SU-DHL-6 (cell line): ENCODE measurements around the gene PTPRN2.

Experiments used
- H2AFZ ChIP-seq: fragments of 200-600 bp; sonication (generic); 2 replicates; pipeline ENCODE4 v1.6.1; 2014; ENCODE audit warnings: low read depth, mild to moderate bottlenecking, moderate library complexity, mixed read lengths, antibody characterized with exemption, low read length; ENCODE audit not compliant: severe bottlenecking
- H3F3A ChIP-seq: fragments of 200-600 bp; shearing (Covaris generic); 2 replicates; pipeline ENCODE4 v1.6.0; 2016; ENCODE audit warnings: antibody characterized with exemption, mild to moderate bottlenecking; ENCODE audit not compliant: insufficient read depth
- H3K27ac ChIP-seq: fragments of 200-600 bp; sonication (generic); 2 replicates; pipeline ENCODE4 v1.5.1; 2016; ENCODE audit warnings: low read depth, mild to moderate bottlenecking, low read length, moderate library complexity, mixed read lengths
- H3K27me3 ChIP-seq: fragments of 200-600 bp; sonication (generic), shearing (Covaris generic); 2 replicates; pipeline ENCODE4 v1.6.0; 2014; ENCODE audit warnings: mild to moderate bottlenecking, low read length
- H3K36me3 ChIP-seq: fragments of 200-600 bp; sonication (generic); 2 replicates; pipeline ENCODE4 v1.6.1; 2014; ENCODE audit warnings: mild to moderate bottlenecking, low read length, mixed read lengths
- H3K4me2 ChIP-seq: fragments of 300-600, 200-600 bp; shearing (Covaris generic), sonication (generic); 2 replicates; pipeline ENCODE4 v1.6.0; 2014; ENCODE audit warnings: low read length, low read depth, mild to moderate bottlenecking; ENCODE audit not compliant: poor library complexity, severe bottlenecking
- H3K4me3 ChIP-seq: fragments of 200-600 bp; sonication (generic); 2 replicates; pipeline ENCODE4 v1.5.1; 2014; ENCODE audit warnings: antibody characterized with exemption, low read length, mild to moderate bottlenecking, mixed read lengths; ENCODE audit not compliant: insufficient read depth, poor library complexity, severe bottlenecking
- H3K79me2 ChIP-seq: fragments of 200-600 bp; sonication (generic); 2 replicates; pipeline ENCODE4 v1.6.1; 2014; ENCODE audit warnings: mild to moderate bottlenecking, low read length, moderate library complexity; ENCODE audit not compliant: insufficient read depth
- H3K9ac ChIP-seq: fragments of 200-600 bp; sonication (generic); 2 replicates; pipeline ENCODE4 v1.7.0; 2014; ENCODE audit warnings: mild to moderate bottlenecking, low read length
- H3K9me2 ChIP-seq: fragments of 200-600 bp; sonication (generic); replicated peaks from 2 replicates; pipeline ENCODE4 v1.6.1; 2014; ENCODE audit warnings: low read length; ENCODE audit not compliant: insufficient read depth
- H3K9me3 ChIP-seq: fragments of 200-600 bp; sonication (generic); 2 replicates; pipeline ENCODE4 v1.6.1; 2014; ENCODE audit warnings: low read length, mixed read lengths; ENCODE audit not compliant: insufficient read depth
- H4K20me1 ChIP-seq: fragments of 200-600 bp; sonication (generic); 2 replicates; pipeline ENCODE4 v1.6.1; 2014; ENCODE audit warnings: low read depth, mild to moderate bottlenecking, antibody characterized with exemption, low read length, moderate library complexity, mixed read lengths
- CTCF ChIP-seq: fragments of 200-600 bp; sonication (generic); IDR thresholded peaks from one replicate; pipeline ENCODE4 v1.5.1; 2017; ENCODE audit warnings: antibody characterized with exemption, mild to moderate bottlenecking, low read length, moderate library complexity; ENCODE audit not compliant: insufficient read depth, poor library complexity, severe bottlenecking
- EZH2phosphoT487 ChIP-seq: fragments of 200-600 bp; sonication (generic), shearing (Covaris generic); conservative IDR thresholded peaks from 2 replicates; pipeline ENCODE4 v1.6.1; 2018; ENCODE audit warnings: mild to moderate bottlenecking, antibody characterized with exemption, low read length, moderate library complexity, mixed read lengths

The PTPRN2 gene

GRCh38 chr7:157840914-157841772, 746.5 kb downstream of the PTPRN2 start:
- Histone ChIP-seq H3K27ac (no peak overlapping the region), H2AFZ (no peak overlapping the region), H3K36me3 (no peaks in the 10 kb centered on the region), H4K20me1 (no peaks in the 10 kb centered on the region), H3K4me3 (no peak overlapping the region), H3K79me2 (no peaks in the 10 kb centered on the region), H3K27me3 (no peaks in the 10 kb centered on the region), H3K4me2 (no peak overlapping the region), H3K9me2 (no peaks in the 10 kb centered on the region), H3F3A (no peaks in the 10 kb centered on the region), H3K9ac (no peak overlapping the region), H3K9me3 (peaks cover 12% of the 10 kb centered on the region; the same call in 1 of the 2 replicates)
- TF ChIP-seq EZH2phosphoT487 (no peak), CTCF (no peak)

- no peak overlapping the region for H3K27ac ChIP-seq
- no peaks in the 10 kb centered on the region for H3F3A ChIP-seq
- no peaks in the 10 kb centered on the region for H3K27me3 ChIP-seq
- peaks cover 12% of the 10 kb centered on the region; the same call in 1 of the 2 replicates for H3K9me3 ChIP-seq
- no peak overlapping the region for H3K4me3 ChIP-seq
- H3K9ac ChIP-seq = no peak overlapping the region
- no peaks in the 10 kb centered on the region for H4K20me1 ChIP-seq
- no peak overlapping the region for H3K4me2 ChIP-seq
- no peak overlapping the region for H2AFZ ChIP-seq
- TF ChIP-seq CTCF (no peak), EZH2phosphoT487 (no peak)
- H3K9me2 ChIP-seq = no peaks in the 10 kb centered on the region
- no peaks in the 10 kb centered on the region for H3K36me3 ChIP-seq
- H3K79me2 ChIP-seq = no peaks in the 10 kb centered on the region
These were observed 747.3 kb downstream of the PTPRN2 start for GRCh38 chr7:157840174-157840913.

GRCh38 chr7:157839672-157840167, 747.9 kb downstream of the PTPRN2 start:
- Histone ChIP-seq H4K20me1 (no peaks in the 10 kb centered on the region), H3F3A (no peaks in the 10 kb centered on the region), H3K9me3 (peaks cover 12% of the 10 kb centered on the region; the same call in 1 of the 2 replicates), H2AFZ (no peak overlapping the region), H3K27me3 (no peaks in the 10 kb centered on the region), H3K9me2 (no peaks in the 10 kb centered on the region), H3K9ac (no peak overlapping the region), H3K27ac (no peak overlapping the region), H3K36me3 (no peaks in the 10 kb centered on the region), H3K79me2 (no peaks in the 10 kb centered on the region), H3K4me3 (no peak overlapping the region), H3K4me2 (no peak overlapping the region)
- TF ChIP-seq EZH2phosphoT487 (no peak), CTCF (no peak)
